NB4 (cell line): ENCODE data around the gene PACS1.
"Not testable (repeated sequence)": the region's sequence is repeated elsewhere in the genome, so short reads cannot be mapped to it uniquely, and the experiment has no call there.

Source experiments
- DNase-seq: peaks from one replicate; pipeline ENCODE4 v3.0.0; 2010; ENCODE audit warnings: low read depth
- H3K4me3 ChIP-seq: one replicate; pipeline ENCODE4 v1.5.1; 2011; ENCODE audit warnings: mild to moderate bottlenecking, low read depth, low read length, moderate library complexity
- CTCF ChIP-seq: IDR thresholded peaks from one replicate; pipeline ENCODE4 v1.5.1; 2012; ENCODE audit warnings: low read depth, low read length
- MAX ChIP-seq: IDR thresholded peaks from 2 replicates; pipeline ENCODE4 v1.6.1; 2011; ENCODE audit warnings: low read depth, low read length
- MYC ChIP-seq: IDR thresholded peaks from 2 replicates; pipeline ENCODE4 v1.6.1; 2011; ENCODE audit warnings: low read depth, low read length
- POLR2A ChIP-seq: IDR thresholded peaks from 2 replicates; pipeline ENCODE4 v1.6.1; 2011; ENCODE audit warnings: mild to moderate bottlenecking; ENCODE audit not compliant: insufficient read length; ENCODE audit errors: extremely low read depth

PACS1 gene

GRCh38 chr11:66248903-66249302, 178.8 kb downstream of the PACS1 start:
- H3K4me3 ChIP-seq = no peak overlapping the region
- DNase-seq = no peak
- TF ChIP-seq CTCF (no peak), MYC (no peak), POLR2A (no peak), MAX (no peak)

GRCh38 chr11:66251809-66252208, 181.7 kb downstream of the PACS1 start:
- H3K4me3 ChIP-seq = no peak overlapping the region
- DNase-seq = no peak
- no peak for TF ChIP-seq MYC
- no peak for TF ChIP-seq MAX
- TF ChIP-seq CTCF = no peak
- TF ChIP-seq POLR2A = no peak

GRCh38 chr11:66253081-66253480, 183.0 kb downstream of the PACS1 start:
- not testable (repeated sequence) for DNase-seq, H3K4me3 ChIP-seq

- TF ChIP-seq MYC = no peak
- TF ChIP-seq MAX = no peak
- peak overlapping the region; percentile 34 for H3K4me3 ChIP-seq
- DNase-seq = no peak
Observed at GRCh38 chr11:66258473-66258893, 188.4 kb downstream of the PACS1 start.

GRCh38 chr11:66259225-66259624, 189.2 kb downstream of the PACS1 start:
- TF ChIP-seq CTCF (no peak), POLR2A (no peak), MAX (no peak), MYC (no peak)
- DNase-seq = no peak
- no peak overlapping the region for H3K4me3 ChIP-seq

- H3K4me3 ChIP-seq = no peak overlapping the region
- TF ChIP-seq MAX = no peak
- TF ChIP-seq MYC = no peak
- TF ChIP-seq CTCF = no peak
- no peak for TF ChIP-seq POLR2A
- no peak for DNase-seq
Observed at GRCh38 chr11:66259956-66260355, 189.9 kb downstream of the PACS1 start.

GRCh38 chr11:66261578-66261977, 191.5 kb downstream of the PACS1 start:
- no peak for DNase-seq
- TF ChIP-seq MYC = no peak
- no peak for TF ChIP-seq CTCF
- no peak for TF ChIP-seq MAX
- no peak for TF ChIP-seq POLR2A
- H3K4me3 ChIP-seq = no peak overlapping the region
